GM12891 (cell line): ENCODE data around the gene LZTS2.

Source experiments
- POLR2A ChIP-seq: IDR thresholded peaks from 2 replicates; pipeline ENCODE4 v1.6.1; 2011; ENCODE audit warnings: low read depth, low read length, control low read depth
- POLR2AphosphoS5 ChIP-seq: IDR thresholded peaks from 2 replicates; pipeline ENCODE4 v1.6.1; 2011; ENCODE audit warnings: low read depth, low read length, control low read depth
- POU2F2 ChIP-seq: IDR thresholded peaks from 2 replicates; pipeline ENCODE4 v1.6.1; 2011; ENCODE audit warnings: low read depth, mild to moderate bottlenecking, control low read depth, low read length, moderate library complexity

- TF ChIP-seq POLR2A, result no peak
- TF ChIP-seq POLR2AphosphoS5, result no peak
- TF ChIP-seq POU2F2, result no peak
Measured at GRCh38 chr10:100979791-100980272, 19.8 kb upstream of the LZTS2 start.
